T47D (cell line): ENCODE results near the gene PRPS1.

ENCODE experiments used
- DNase-seq, 2 experiments: peaks; one replicate each; pipeline versions ENCODE4 v3.0.0 to v3.0.0-alpha.2; 2011 to 2012; ENCODE audit warnings: low read depth in 1 of 2, low spot score in 1 of 2
- JUND ChIP-seq: IDR thresholded peaks from 2 replicates; pipeline ENCODE4 v1.6.1; 2012; ENCODE audit warnings: low read depth
- in situ Hi-C: cut with HindIII; loops from 2 replicates; pipeline ENCODE4 v1.10.0; 2016; ENCODE audit warnings: low sequenced_read_pairs, low pct_unique_long_range_greater_than_20kb

Gene PRPS1

DNA sequence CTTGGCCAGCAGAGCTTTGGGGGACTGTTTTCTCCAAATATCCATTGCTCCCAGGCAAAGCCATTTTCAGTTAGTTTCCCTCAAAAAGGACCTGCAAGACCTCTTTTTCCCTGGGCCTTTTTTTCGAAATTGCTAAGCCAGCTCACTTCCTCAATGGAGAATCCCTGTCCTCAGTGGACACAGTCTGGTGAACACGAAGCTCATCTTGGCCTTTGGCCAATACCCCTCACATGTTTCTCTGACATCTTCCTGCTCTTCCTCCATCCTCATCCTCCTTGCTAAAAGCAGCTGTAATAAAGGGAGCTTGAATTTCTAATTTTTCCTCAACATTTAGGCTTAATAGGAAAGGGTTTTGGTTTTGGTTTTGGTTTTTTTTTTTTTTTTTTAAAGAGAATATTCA is 17.6 kb upstream of the PRPS1 start:
- DNase-seq = no peak
- in situ Hi-C loops = no loop called here
- TF ChIP-seq JUND = no peak

DNA sequence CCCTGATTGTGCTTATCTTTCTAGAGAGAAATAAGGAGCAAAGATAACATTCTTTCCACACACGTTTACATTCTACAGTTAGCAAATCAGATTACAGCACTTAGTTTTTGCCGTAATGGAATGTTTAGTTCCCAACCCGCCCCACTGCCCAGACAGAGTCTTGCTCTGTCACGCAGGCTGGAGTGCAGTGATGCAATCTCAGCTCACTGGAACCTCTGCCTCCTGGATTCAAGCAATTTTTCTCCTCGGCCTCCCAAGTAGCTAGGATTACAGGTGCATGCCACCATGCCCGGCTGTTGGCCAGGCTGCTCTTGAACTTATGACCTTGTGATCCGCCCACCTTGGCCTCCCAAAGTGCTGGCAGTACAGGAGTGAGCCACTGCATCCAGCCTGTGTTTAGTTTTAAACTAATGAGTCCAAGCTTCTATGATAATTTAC is 8.4 kb upstream of the PRPS1 start:
- no peak for TF ChIP-seq JUND
- in situ Hi-C loops = no loop called here
- DNase-seq = no peak

DNA sequence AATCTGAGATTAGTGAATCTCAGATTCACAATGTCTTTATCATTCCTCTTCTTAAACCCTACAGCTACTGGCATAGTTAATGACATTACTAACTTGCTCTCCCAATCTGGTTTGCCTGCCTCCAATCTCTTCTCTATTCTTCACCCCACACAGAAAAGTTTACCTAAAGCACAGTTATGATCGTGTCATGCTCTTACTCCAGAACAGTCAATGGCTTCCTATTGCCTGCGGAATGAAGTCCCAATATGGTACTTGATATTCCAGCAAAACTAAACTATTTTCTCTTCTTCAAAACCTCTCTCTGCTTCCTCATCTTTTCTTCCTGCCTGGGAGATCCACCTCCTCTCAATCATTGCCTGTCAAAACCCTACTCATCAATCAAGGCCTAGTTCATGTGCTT is 3.4 kb upstream of the PRPS1 start:
- in situ Hi-C loops = no loop called here
- TF ChIP-seq JUND = no peak
- no peak for DNase-seq

DNA sequence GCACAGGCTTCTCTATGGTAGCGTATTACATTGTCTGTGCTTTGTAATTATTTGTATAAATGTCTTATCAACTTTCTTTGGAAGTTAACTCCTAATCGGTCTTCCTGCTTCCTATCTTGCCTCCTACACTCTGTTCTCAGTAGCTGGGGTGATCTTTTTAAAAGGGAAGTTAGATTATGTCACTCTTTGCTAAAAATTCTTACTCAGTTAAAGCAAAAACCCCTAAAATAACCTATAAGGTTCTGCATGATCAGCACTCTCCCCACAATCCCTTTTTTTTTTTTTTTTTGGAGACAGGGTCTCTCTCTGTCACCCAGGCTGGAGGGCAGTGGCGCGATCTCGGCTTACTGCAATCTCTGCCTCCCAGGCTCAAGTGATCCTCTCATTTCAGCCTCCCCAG is 2.6 kb upstream of the PRPS1 start:
- no peak for DNase-seq
- no peak for TF ChIP-seq JUND
- in situ Hi-C loops = no loop called here

DNA sequence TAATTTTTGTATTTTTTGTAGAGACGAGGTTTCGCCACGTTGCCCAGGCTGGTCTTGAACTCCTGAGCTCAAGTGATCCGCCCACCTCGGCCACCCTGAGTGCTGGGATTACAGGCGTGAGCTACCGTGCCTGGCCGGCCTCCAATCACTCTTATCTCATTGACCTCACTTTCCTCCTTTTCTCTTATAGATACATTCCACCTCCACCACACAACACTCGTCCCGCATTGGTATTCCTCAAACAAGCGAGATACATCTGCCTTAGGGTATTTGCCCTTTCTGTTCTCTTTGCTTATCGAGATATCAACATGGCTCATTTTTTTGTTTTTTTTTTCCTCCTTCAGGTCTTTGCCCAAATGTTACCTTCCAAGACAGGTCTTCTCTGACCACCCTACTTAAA is 1.8 kb upstream of the PRPS1 start:
- in situ Hi-C loops = no loop called here

DNA sequence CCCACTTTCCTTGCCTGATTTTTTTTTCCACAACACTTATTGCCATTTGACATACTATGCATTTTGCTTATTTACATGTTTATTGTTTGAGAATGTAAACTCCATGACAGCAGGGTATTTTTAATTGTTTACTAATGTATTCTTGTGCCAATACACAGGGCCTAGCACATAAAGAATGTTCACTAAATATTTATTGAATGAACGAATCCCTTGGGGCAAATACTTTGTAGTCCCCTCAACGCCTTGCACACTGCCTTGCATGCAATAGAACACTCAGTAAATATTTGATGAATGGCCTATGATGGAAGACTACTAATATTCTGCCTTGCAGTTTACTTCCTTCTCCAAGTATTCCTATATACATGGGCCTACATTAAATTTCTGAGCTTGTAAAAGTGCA is 1.4 kb upstream of the PRPS1 start:
- peak in 1 of 2 experiments; percentile 81 for DNase-seq
- no peak for TF ChIP-seq JUND
- in situ Hi-C loops = no loop called here

More for the DNA sequence above, 1.8 kb upstream of the PRPS1 start:
- peak in 1 of 2 experiments; percentile 54 for DNase-seq
- TF ChIP-seq JUND = no peak

DNA sequence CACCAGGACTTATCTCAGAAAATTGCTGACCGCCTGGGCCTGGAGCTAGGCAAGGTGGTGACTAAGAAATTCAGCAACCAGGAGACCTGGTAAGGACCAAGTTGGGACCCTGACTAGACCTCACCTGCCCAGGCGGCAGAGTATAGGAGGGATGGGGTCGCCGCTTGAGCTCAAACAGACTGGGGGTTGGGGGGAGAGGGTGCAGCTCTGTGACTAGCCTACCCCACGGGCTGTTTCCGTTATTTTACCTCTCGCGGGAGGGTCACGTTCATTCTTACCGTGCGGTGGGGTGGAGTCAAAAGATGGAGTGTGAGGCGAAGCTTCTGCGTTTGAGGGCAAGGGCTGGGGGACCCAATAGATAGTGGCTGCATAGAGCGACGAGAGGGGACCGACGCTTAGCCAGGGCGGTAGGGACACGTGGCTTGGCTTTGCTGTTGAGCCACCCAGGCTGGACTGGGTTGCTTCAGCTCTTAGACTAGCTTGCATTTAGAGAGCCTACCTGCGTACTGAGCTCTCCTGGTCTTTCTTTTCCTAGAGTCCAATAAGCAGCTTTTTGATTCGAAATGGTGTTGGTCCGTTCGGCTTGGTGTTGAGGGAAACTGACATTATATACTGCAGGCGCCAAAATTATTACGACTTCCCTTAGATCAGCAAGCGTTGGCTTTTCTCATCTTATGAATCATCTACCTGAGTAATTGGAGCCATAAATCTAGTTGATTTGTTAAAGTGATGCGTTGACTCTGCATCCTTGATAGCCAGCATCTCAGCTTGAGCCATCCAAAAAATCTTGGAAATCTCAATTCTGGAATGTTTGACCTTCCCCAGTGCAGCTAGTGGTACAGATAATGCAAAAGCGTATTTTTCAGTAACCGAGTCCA is 591 bp downstream of the PRPS1 start:
- in situ Hi-C loops = no loop called here
- DNase-seq = peak in 1 of 2 experiments; percentile 17
- TF ChIP-seq JUND = no peak

DNA sequence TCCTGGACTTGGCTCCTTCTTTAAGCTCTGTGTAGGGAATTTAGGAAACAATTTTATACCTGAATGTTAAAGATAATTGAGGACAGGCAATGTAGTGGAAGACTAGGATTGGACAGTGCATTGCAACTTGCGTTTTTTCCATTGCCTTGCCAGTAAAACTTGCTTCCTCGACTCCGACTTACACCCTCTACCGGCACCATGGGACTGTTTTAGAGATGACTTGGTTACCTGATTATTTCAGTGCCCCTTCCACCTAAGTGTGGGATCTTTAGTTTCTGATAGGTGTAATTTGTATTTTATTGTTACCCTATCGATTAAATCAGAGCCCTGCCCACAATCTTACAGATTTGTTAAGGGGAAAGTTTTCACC is 1.2 kb downstream of the PRPS1 start:
- in situ Hi-C loops = no loop called here
- peak in 1 of 2 experiments; percentile 41 for DNase-seq
- no peak for TF ChIP-seq JUND

DNA sequence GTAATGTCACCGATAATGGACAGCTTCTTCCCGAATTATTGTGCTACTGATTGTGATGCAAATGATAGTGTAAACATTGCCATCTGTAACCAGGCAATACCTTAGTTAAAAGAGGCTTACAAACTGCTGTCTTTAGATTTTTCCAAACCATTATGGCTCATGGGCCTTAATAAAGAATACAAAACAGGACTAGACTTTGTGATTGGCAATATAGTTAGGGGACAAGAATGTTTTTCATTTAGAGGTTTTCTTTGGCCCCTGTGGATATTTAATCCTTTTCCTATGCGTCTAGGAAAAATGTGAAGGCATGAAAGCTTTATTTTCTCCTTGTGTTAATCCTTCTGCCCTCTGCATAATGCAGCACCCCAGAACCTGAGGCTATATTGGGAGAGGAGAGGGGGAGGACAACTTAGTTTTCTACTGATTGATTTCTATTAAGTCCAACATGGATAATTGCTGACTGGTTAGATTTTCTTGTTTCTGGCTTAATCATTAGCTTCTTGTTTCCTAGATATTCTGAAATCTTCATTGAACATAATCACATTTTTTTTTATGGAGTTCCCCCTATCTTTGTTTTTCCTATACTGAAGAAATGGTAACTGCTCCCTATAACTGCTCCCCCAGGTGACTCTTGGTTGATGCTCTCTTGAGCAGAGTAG is 1.9 kb downstream of the PRPS1 start:
- no peak for TF ChIP-seq JUND
- in situ Hi-C loops = no loop called here
- no peak for DNase-seq

DNA sequence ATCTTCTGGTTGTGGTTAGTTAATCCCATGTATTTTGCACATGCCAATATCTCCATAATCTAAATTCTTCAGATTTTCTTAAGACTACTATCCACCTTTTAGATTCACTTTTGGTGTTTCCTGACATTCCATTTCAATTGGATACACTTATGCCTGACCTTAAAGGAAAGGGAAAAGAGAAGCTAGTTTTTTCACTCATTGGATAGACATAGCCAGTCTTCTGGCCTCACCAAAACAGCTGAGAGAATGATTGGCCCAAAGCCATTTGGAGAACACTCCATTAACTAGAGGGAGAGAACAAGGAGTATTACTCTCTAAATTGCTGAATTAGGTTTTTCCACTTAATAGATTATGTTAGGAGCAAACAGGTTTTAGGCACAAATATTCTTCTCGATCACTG is 4.0 kb downstream of the PRPS1 start:
- in situ Hi-C loops = no loop called here
- TF ChIP-seq JUND = no peak
- DNase-seq = no peak

DNA sequence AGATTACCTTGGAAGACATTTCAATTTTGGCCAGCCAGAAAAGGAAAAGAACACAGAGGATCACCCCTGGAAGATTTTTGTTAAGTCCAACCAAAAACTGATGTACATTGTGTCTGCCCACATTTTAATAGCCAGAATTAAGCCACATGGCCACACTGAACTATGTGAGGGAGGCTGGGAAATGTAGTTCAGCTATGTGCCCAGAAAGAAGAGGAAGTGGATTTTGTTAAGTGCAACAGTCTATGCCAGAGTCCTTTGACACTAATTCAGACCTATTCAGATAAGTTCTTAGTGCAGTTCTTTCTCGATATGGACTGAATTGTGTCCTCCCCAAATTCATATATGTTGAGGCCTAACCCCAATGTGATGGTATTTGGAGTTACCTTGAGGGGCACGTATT is 18.4 kb downstream of the PRPS1 start:
- DNase-seq = no peak
- TF ChIP-seq JUND = no peak
- in situ Hi-C loops = no loop called here

DNA sequence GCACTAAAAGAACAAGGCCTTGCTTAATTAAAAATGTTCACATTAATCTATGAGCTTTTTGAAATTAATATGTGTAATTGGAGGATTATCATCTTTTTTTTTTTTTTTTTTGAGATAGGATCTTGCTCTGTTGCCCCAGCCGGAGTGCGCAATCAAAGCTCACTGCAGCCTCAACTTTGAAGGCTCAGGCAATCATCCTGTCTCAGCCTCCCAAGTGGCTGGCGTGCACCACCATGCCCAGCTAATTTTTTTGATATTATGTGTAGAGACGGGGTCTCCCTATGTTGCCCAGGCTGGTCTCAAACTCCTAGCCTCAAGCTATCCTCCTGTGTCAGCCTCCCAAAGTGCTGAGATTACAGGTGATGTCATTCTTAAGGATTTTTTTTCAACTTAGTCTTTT is 20.0 kb downstream of the PRPS1 start:
- in situ Hi-C loops = no loop called here
- no peak for DNase-seq
- no peak for TF ChIP-seq JUND

DNA sequence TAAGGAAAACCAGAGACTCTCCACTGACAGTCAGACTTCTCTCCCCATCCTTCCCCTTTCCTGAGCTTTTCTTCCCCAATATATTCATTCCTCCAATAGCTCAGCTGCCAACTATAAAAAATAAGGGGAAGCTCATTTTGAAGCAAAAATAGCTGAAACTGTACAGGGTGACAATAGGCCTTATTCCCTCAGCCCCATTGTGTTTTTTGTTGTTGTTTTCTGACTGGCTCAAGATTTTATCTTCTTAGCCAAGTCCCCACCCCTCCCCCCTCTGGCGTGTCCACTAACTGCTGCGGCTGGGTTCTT is 26.2 kb downstream of the PRPS1 start:
- no peak for DNase-seq
- in situ Hi-C loops = no loop called here
- TF ChIP-seq JUND = no peak
